ENCODE data around the gene RNF150.

DNA sequence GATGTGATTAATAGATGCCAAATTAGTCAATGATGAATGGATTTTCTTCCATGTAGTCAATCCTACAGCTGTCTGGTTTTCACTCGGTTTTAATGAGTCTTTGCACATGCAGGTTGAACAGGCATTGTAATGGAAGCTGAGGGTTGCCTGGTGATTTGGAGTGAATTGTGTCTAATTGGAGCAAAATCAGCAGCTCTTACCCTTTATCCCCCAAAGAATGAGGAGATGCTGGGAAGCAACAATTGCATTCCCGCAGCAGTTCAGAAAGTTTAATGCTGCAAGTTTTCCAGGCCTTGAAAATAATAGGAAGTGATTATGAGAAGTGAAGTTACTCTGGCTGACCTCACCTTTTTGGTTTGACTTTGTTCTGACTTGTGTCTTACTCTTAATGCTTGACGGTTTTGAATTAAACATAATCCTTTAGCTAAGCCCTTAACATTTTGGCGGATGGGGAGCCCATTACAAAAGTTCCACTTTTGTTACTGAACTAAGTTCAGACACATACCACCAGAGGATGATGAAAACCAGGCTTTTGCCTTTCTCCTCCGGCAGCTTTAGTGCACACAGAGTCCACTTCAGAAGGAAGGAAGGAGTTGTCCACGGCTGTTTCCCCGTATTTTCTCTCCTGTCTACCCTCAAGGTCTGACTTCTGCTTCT, 298.3 kb downstream of the RNF150 start:
- TF ChIP-seq, protein P1, sequence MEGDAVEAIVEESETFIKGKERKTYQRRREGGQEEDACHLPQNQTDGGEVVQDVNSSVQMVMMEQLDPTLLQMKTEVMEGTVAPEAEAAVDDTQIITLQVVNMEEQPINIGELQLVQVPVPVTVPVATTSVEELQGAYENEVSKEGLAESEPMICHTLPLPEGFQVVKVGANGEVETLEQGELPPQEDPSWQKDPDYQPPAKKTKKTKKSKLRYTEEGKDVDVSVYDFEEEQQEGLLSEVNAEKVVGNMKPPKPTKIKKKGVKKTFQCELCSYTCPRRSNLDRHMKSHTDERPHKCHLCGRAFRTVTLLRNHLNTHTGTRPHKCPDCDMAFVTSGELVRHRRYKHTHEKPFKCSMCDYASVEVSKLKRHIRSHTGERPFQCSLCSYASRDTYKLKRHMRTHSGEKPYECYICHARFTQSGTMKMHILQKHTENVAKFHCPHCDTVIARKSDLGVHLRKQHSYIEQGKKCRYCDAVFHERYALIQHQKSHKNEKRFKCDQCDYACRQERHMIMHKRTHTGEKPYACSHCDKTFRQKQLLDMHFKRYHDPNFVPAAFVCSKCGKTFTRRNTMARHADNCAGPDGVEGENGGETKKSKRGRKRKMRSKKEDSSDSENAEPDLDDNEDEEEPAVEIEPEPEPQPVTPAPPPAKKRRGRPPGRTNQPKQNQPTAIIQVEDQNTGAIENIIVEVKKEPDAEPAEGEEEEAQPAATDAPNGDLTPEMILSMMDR (IDR thresholded peaks at IDR 0.05 in 4 of 5, conservative IDR thresholded peaks at IDR 0.05 in 1 of 5), result no peak
- no peak for TF ChIP-seq POLR2A (IDR thresholded peaks at IDR 0.05)
